ENCODE results near the gene PREP.
"Not testable (repeated sequence)": the region's sequence is repeated elsewhere in the genome, so short reads cannot be mapped to it uniquely, and the experiment has no call there.

The PREP gene

GRCh38 chr6:105338350-105338983 lies 64.4 kb downstream of the PREP start:
- not testable (repeated sequence) for DNase-seq

GRCh38 chr6:105336986-105337385 lies 65.9 kb downstream of the PREP start:
- DNase-seq = no peak

- DNase-seq = no peak
These were observed 70.3 kb downstream of the PREP start for GRCh38 chr6:105332576-105332975.

DNA sequence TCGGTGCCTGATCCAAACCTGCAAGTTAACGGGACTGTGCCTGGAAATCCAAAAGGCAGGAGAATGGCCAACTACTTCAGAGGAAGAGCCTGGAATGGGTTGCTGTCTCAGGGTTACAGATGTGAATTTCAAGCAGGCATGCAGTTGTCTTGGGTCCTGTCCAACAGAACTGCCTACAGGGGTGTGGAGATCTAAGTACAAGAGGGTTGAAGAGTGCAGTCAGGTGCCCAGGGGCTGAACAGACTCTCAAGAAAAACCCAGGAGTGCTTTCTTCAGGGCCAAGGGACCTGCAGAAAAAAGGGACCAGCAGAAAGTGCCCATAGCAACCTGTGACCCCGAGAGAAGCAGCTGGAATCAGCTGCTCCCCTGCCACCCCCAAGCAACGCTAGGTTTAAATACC lies 71.0 kb downstream of the PREP start:
- no peak for DNase-seq

- DNase-seq = no peak
These were observed 72.0 kb downstream of the PREP start for GRCh38 chr6:105330913-105331312.

- no peak for DNase-seq
These were observed 72.5 kb downstream of the PREP start for GRCh38 chr6:105330364-105330763.

DNA sequence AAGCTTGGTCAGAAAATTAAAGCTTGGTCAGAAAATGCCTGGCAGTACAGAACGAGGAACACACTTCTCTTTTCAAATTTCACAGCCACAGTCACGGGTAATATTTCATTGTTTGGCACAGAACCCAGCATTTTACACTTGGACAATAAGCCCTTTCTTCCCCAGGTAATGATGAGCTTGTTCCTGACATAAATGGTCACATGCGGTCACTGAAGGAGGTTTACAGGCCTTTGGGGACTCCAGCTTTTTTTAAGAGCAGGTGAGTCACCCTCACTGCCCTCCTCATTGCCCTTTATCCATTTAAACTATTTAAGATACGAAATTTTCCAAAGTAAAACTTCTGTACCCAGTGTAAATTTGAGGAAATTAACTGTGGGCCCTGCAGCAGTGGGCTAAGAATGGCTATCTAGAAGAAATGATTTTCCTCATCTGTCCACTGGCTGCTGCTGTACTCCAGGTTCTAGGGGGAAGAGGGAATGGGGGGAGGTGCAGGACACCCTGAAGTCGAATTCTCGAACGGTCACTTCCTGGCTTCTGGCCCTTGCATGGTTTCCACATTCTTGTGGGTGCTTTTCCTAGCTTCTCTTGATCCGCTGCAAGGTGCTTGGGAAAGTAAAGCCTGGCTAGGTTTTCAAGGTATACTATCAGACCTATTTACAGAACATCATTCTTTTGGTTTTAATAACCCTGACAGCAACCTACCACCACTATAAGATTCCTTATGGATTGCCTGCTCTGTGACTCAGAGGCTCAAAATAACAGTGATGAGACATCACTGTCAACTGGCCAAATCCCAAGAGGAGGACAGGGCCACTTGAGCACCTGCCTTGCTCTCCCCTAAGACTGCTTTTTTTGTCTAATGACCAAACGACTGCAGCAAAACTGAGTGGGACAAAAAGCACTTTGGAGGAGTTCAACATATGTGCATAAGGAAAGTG lies 75.8 kb downstream of the PREP start:
- DNase-seq = no peak

DNA sequence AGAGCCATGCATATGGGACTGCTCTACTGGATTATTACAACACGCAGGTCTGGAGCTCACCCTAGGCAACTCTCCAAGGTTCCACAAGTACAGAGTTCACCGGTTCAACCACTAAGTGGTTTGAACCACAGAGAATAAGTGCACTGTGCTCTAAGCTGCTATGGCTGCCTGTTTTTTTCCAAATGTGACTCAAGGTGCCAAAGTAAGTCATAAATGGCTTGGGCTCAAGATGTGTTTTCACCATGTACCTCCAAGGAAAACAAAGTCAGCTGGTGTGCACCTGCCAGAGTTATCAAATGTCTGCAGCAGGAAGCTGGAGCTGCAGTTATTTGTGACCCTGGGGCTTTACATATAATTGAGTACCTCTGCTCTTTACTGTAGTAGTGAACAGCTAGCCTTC lies 76.7 kb downstream of the PREP start:
- no peak for DNase-seq

GRCh38 chr6:105324386-105324950 lies 78.4 kb downstream of the PREP start:
- no peak for DNase-seq

GRCh38 chr6:105322499-105323225 lies 80.2 kb downstream of the PREP start:
- DNase-seq = no peak

- DNase-seq = no peak
These were observed 81.2 kb downstream of the PREP start for GRCh38 chr6:105321728-105322127.

DNA sequence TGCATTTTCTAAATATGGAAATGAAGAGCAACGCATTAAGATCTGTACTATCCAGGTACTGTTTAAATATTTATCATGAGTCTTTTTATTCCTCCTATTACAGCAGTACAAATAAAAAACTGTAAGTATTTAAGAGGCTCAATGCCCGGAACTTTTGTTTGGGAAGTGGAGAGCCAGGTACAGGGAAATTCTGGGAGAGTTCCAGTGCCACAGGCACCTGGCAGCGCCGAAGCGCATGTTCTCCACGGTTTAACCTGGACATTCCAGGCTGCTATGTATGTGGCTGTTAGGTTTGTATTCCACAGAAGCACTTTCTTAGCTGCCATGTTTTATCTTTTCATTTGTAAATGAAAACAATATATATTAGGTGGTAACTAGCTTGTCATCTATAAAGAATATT lies 81.7 kb downstream of the PREP start:
- DNase-seq = no peak

GRCh38 chr6:105320765-105321164 lies 82.1 kb downstream of the PREP start:
- no peak for DNase-seq

GRCh38 chr6:105320271-105320670 lies 82.6 kb downstream of the PREP start:
- DNase-seq = no peak

- DNase-seq = no peak
These were observed 83.6 kb downstream of the PREP start for GRCh38 chr6:105319331-105319730.

DNA sequence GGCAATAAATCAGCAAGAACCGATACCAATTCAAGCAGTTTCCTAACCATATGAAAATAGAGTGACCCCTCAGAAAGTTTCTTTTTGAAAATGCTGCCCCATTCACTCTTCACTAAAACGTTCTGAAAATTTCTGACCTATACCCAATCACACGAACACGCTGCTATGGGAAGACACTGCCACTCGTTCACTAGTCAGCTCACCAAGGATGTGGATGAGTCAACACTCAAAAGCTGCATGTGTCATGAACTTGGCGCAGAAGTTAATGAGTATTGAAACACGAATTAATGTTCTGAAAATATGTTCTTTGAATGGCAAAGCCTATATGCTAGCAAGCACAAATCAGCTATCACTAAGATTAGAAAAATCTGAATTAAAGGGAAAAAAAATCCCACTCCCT lies 84.2 kb downstream of the PREP start:
- no peak for DNase-seq

GRCh38 chr6:105317607-105318533 lies 85.0 kb downstream of the PREP start:
- DNase-seq = no peak

DNA sequence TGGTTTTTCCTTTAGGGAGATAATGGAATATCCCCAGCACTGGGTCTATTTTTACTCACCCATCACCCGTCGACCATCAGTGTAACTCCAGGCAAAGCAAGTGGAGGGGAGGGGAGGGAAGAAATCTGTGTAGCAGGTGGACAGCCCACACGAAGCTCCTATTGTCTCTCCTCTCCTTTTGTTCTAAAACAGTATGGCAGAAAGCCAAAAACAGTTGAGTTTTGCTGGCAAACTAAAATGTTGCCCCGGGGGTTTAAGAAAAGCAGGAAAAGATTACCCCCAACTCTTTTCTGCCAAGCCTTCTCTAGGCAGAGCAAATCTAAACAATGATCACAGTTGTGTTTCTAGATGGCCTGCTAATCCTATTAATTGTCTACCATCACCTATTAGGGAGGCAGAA lies 89.7 kb downstream of the PREP start:
- no peak for DNase-seq

GRCh38 chr6:105310947-105311346 lies 91.9 kb downstream of the PREP start:
- DNase-seq = no peak

DNA sequence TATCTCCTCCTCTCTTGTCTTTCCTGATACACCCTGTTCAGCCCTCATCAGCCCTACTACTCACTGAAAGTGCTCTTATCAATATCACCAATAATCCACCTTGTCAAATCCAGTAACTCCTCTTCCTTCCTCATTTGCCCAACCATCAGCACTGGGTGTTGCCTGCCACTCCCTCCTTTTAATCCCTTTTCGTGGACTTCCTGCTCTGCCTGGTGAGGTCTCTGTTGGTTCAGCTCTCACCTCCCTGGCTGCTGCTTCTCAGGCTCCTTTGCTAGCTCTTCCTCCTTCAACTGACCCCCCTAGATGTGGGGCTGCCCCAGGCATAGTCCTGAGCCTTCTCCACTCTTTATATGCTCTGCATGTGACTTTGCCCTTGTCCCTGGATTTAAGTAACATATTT lies 92.5 kb downstream of the PREP start:
- no peak for DNase-seq

GRCh38 chr6:105308840-105309239 lies 94.0 kb downstream of the PREP start:
- DNase-seq = no peak

GRCh38 chr6:105305521-105305920 lies 97.4 kb downstream of the PREP start:
- DNase-seq = no peak

All from activated CD4-positive, alpha-beta T cell treated with anti-CD3 and anti-CD28 coated beads, Interleukin-2, amount 50 U/mL, for 1 hour (primary cell).